HG02610 (cell line): Measurements from ENCODE around the gene SH3YL1.
"Not testable (repeated sequence)": the region's sequence is repeated elsewhere in the genome, so short reads cannot be mapped to it uniquely, and the experiment has no call there.

ENCODE experiments used
- ATAC-seq: cut with Tn5 transposase; IDR thresholded peaks from one replicate; pipeline ENCODE4 v1.9.1; 2021; ENCODE audit warnings: mild to moderate bottlenecking, moderate library complexity; ENCODE audit not compliant: unreplicated experiment

Gene SH3YL1

DNA sequence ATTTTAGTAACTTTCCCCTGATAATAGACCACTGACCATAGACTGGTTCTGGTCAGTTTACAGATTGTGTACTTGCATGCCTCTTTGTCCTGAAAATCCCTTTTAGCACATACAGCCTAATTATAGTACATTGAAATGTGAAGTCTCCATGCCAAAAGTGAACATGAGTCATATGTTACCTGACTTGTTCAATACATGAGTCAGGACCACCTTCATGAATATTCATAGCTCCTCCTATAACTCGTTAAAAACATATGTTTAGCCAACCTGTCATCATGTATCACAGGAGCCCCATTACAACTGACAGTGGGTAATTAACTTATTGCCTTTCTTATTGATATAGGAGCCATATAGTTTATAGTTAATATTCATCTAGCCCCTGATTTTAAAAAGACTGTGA is 78.6 kb downstream of the SH3YL1 start:
- ATAC-seq = no peak

DNA sequence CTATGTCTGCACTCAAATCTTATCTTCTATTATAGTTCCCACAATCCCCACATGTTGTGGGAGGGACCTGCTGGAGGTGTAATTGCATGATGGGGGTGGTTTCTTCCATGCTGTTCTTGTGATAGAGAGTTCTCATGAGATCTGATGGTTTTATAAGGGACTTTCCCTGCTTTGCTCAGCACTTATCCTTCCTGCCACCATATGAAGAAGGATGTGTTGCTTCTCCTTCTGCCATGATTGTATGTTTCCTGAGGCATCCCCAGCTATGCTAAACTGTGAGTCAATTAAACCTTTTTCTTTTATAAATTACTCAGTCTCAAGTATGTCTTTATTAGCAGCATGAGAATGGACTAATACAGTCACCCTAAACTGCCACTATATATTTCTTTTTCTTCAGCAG is 79.1 kb downstream of the SH3YL1 start:
- no peak for ATAC-seq

DNA sequence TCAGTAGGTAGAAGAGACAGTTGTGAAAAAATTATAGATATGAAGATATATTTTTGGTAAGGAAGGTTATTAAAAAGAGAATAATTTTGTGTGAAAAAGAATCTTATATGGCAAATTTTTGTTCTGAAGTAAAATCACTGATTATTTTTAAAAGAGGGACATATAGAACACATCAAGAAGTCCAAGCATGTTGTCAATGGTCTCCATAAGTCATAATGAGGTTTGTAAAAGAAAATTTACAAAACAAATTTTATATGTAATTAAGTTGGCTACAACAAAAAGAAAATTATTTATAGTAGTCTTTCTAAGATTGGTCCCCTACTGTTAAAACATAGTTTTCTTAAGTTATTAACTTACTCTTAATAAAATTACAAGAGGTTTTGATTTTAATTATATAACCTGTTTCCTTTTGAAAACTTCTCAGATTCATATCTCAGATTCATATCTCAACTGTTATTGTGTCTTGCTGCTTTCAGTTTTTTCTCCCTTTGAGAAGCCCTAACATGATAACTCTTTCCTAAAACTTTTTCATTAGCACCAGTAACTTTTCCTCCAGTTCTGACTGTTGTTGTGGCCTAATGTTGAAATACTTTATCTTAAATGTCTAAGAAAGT is 81.2 kb downstream of the SH3YL1 start:
- no peak for ATAC-seq

DNA sequence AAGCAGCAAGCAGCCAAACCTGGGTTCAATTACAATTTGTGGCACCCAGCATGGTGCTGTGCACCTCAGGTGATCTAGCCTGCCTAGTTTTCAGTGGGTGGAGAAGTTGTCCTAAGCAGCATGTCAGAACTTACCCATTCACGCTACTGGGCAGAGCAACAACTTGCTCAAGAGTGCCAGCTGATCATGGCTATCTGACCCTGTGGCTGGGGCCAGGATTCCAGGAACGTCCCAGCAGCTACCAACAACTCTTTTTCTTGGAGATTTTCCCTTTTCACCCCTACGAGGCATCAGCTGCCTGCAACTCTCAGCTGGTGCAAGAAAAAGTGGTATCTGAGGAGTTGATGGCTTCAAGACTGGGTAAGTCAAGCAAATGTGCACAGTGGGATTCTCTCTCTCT is 83.5 kb downstream of the SH3YL1 start:
- ATAC-seq = no peak

DNA sequence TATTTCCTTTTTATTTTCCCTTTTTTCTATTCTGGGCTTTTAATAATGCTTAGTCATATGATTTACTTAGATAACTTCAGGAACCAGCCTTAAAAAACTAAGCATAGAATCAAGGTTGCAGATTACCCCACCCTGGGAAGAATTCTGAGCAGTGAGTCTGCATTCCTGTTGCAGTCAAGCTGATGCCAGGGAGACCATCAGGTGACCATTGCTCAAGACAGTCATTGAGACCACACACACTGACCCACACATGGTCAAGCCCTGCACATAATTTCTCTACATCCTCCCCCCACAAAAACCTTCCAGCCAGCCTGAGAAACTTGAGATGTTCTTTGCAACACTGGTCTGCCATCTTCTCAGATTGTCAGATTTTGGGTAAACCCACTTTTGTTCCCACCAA is 83.9 kb downstream of the SH3YL1 start:
- no peak for ATAC-seq

DNA sequence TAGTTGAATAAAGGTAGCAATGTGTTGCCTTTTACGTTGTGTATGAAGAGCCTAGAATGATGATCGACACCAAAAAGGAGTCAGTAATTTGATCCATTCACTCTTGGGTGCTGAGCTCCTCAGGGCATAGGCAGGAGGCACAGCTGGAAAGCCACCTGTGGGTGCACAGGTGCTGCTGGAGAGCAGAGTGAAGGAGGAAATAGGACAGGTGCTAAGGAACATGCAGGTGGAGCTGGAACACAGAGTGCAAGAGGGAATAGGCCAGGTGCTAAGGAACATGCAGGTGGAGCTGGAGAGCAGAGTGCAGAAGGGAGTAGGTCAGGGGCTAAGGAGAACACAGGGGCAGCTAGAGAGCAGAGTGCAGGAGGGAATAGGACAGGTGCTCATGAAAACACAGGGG is 86.1 kb downstream of the SH3YL1 start:
- no peak for ATAC-seq

DNA sequence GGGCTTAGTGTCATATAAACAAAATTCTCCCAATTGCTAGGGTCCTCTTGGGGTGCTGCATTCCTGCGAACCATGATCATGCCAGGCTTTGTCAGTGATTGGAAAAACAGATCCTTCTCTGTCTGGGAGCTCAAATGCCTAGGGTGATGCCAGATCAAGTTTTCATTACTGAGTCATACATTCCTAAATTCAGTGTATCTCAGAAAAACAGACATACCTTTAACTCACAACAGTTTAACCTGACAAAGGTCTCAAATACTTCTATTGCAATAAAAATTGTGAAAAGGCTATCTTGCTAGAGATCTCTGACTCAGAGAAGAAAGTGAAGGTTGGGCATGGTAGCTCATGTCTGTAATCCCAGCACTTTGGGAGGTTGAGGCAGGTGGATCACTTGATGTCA is 86.9 kb downstream of the SH3YL1 start:
- no peak for ATAC-seq

DNA sequence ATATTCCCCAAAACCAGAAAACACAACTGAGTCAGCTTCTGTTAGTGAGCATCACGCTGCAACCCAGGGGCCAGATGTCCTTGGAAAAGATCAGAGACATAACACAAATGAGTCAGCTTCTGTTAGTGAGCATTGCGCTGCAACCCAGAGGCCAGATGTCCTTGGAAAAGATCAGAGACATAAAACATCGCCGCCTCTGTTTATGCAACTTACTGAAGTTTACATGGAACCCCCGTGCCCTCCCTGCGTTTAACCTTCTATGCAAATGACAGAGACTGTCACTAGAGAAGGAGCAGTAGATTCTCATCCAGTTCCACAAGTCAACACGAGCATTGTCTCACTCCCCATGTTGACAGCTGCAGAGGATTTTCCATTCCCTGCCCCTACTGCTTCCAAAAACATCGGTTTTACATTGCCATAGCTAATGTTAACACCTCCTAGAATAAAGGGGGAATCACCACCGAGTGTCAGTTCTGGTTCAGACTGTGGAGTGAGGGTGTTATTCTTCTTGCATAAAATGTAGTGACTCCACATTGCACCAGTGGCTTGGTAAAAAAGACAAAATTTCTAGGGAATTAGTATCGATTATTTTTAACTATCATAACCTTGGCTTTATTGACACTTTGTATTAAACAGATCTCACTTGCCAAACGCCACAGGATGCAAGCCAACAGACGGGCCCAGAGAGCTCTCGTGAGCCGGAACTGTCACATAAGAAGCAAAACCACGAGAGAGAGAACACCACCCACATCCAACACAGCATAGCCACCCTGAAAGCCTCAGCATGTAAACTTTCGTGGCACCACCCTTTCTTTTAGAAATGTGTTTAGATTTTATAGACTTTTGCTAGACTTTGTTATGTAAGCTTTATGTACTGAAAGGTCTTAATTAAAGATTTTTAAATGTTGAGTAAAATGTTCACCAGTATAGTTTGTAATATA is 87.7 kb downstream of the SH3YL1 start:
- no peak for ATAC-seq

DNA sequence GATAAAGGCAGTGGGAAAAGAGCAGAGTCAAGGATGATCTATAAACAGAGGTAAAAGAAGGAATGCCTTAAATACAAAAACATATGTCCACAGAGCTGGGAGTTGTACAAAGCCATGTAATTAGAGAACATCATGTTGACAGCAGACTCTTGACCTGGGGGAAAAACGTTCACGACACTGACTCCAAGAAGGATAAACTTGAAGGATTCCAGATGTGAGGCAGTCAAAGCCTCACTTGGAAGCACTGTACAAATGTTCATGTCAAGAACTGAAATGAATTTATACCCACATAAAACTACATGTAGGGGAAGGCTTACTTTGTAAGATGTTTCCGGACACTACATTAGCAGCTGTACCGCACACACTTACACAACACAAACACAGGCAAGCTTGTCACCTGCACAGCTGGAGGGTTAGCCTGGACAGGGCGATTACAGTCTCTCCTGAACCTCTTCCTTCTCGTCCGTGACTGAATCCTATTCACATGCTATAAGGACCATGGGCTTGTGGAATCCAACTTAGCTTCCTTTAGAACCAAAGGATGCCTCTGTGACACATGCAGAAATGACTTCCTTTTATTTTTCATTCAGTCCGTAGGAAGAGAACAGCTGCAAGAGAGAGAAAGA is 88.6 kb downstream of the SH3YL1 start:
- no peak for ATAC-seq

DNA sequence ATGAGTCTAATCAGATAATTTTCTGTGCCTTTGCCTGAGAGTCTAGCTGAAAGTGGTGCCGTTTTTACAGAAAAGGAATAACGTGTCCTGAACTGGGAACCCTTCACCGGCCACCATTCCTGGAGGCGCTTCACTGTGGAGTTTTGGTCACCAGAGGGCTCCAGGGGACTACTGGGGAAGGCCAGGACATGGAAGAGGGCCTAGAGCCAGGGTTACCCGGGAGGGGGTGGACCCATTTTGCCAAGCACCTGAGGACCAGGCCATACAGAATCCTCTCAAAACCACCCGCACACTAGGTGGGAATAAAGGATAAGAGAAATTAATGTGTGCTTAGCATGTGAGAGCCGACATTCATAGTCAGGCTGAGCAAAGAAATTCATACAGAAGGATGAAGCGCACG is 91.7 kb downstream of the SH3YL1 start:
- not testable (repeated sequence) for ATAC-seq

DNA sequence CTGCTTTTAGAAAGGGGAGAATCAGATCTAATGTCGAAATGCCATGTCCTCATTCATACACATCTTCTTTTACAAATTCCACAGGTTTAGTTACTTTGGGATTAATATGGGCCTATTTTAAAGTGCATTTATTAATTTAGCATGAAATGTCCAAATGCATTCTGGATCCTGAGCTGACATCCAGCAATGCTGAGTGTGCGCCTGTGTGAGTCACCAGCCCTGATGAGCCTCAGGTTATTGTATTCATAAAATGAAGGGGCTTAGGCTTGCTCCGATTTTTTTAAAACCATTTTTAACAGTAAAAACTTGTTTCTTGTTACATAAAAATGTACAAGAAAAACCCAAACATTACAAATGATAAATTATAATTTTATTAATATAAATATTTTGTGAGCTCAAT is 94.1 kb downstream of the SH3YL1 start:
- no peak for ATAC-seq
